Transverse colon (tissue), 4 donors: ENCODE measurements around the gene DIP2A.

Experiments
- CTCF ChIP-seq, 5 experiments: fragments of 200-600 bp in 3 of 5; fragments of 450-650 bp in 2 of 5; sonication (generic) in 3 of 5; IDR thresholded peaks; 1 replicate in 2 of 5; 2 replicates in 3 of 5; pipeline ENCODE4 v1.5.1; 2016 to 2017; ENCODE audit warnings: antibody characterized with exemption in 5 of 5, inconsistent platforms in 3 of 5, mild to moderate bottlenecking in 2 of 5, moderate library complexity in 1 of 5
- POLR2A ChIP-seq: fragments of 450-650 bp; IDR thresholded peaks from one replicate; pipeline ENCODE4 v1.6.1; 2016; ENCODE audit warnings: antibody characterized with exemption, mild to moderate bottlenecking, moderate library complexity
- POLR2AphosphoS5 ChIP-seq, 3 donors: sonication (generic); formaldehyde crosslinking; IDR thresholded peaks; one replicate each; pipeline ENCODE4 v1.6.1; 2016; ENCODE audit warnings: antibody characterized with exemption in 3 of 3

DNA sequence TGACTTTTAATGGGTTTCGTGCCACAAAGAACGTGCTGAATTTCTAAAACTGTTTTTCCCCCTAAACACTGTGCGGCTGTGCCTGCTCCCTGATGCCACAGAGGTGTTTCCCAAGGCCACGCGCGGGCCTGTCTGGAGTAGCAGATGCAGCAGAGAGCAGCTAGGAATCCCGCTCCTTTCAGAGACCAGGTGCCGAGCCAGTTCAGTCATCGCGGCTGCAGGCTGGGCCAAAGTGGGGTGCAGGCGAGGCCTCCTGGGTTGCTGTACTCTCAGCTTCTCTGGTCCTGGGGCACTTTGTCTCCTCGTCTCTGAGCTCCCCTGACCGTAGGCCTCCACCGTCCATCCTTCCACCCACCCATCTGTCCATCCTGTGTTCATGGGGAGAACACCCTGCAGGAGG, 17.4 kb upstream of the DIP2A start:
- no peak for TF ChIP-seq CTCF (IDR thresholded peaks at IDR 0.05)
- TF ChIP-seq POLR2A = no peak
- TF ChIP-seq POLR2AphosphoS5 (IDR thresholded peaks at IDR 0.05) = no peak
